ENCODE results near the gene NAPEPLD.
"Not testable (repeated sequence)": the region's sequence is repeated elsewhere in the genome, so short reads cannot be mapped to it uniquely, and the experiment has no call there.

NAPEPLD gene

DNA sequence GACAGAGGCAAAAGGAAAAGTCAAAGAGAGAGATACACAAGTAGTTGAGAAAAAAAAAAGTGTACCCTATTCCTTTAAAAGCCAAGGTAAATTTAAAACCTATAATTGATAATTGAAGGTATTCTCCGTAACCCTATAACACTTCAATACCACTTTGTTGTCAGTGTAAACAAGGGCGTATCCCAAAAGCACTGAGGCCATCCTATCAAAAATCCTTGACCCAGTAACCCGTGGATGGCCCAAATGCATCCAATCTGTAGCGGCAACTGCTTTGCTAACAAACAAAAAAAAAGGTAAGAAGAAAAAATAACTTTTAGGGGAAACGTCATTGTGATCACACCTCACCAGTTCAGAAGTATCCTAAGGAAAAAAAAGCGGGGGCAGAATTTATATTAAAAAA lies 5.1 kb upstream of the NAPEPLD start:
- TF ChIP-seq SUZ12 (IDR thresholded peaks at IDR 0.05) = no peak
- no peak for TF ChIP-seq FOXK2 (IDR thresholded peaks at IDR 0.05)
- no peak for TF ChIP-seq ARNT (IDR thresholded peaks at IDR 0.05)
- TF ChIP-seq NFRKB (IDR thresholded peaks at IDR 0.05) = no peak
- no peak for TF ChIP-seq ZNF384 (IDR thresholded peaks at IDR 0.05)
- no peak for TF ChIP-seq FOXM1 (IDR thresholded peaks at IDR 0.05; ENCODE audit: borderline replicate concordance)
- no peak for TF ChIP-seq HDGF (IDR thresholded peaks at IDR 0.05; ENCODE audit: borderline replicate concordance)
- no peak for TF ChIP-seq L3MBTL2 (conservative IDR thresholded peaks at IDR 0.05)
- TF ChIP-seq CTBP1 (IDR thresholded peaks at IDR 0.05; ENCODE audit: borderline replicate concordance) = no peak
- no peak for TF ChIP-seq LEF1 (IDR thresholded peaks at IDR 0.05; ENCODE audit: borderline replicate concordance)
- no peak for TF ChIP-seq TARDBP (IDR thresholded peaks at IDR 0.05)
- no peak for TF ChIP-seq PKNOX1 (IDR thresholded peaks at IDR 0.05)
- TF ChIP-seq SP1 (IDR thresholded peaks at IDR 0.05) = no peak
- no peak for TF ChIP-seq ELF4 (IDR thresholded peaks at IDR 0.05)
- TF ChIP-seq FOXA1 (IDR thresholded peaks at IDR 0.05) = no peak
- ChIA-PET POLR2A (no interaction called here), CTCF (no interaction called here)
- no peak for DNase-seq (ENCODE audit: extremely low spot score)

- CTCF ChIA-PET; POLR2A ChIA-PET; DNase-seq (ENCODE audit: extremely low spot score): not testable (repeated sequence)
Observed at GRCh38 chr7:103152744-103153617, 4.1 kb upstream of the NAPEPLD start.

DNA sequence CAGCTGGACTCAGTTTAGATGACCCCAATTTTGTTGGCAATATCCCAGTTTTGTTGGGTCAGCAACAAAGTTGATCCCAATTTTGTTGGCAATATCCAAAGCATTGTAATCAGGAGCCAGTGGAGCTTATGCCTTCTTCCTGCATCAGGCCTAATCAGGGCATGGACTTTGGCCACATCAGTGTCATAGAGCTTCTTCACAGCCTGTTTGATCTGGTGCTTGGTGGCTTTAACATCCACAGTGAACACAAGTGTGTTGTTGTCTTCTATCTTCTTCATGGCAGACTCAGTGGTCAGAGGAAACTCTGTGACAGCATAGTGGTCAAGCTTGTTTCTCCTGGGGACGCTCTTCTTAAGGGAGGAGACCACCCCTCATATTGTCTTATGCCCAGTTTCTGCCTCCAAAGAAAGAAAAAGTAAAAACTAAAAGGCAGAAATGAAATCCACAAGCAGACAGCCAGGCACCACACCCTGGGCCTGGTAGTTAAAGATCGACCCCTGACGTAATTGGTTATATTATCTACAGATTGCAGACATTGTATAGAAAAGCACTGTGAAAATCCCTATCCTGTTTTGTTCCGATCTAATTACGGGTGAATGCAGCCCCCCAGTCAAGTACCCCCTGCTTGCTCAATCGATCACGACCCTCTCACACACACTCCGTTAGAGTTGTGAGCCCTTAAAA lies 3.2 kb upstream of the NAPEPLD start:
- CTCF ChIA-PET; DNase-seq (ENCODE audit: extremely low spot score); POLR2A ChIA-PET: not testable (repeated sequence)

DNA sequence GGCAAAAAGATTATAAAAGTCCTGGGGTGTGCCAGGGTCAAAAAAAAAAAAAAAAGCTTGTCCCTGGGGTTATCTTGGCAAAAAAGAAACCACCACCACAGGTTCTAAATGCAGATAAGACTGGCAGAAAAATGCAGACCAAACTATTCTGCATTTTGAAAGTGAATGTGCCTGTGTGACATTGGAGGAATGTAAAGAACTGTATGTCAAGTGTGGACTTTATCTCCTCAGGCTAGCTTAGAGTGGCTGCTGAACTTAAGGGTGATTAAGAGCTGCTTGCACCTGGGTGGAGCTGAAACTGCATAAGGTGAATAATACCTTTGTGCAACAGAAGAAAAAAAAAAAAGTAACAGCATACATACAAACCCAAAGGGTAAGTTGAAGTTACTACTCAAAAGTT lies 1.3 kb upstream of the NAPEPLD start:
- ChIA-PET POLR2A (no interaction called here), CTCF (interaction anchor here (0.6 kb wide), 2 partner anchors 18 to 1764 kb away, joined by 3 to 5 read pairs; no protein-coding TSS in a partner anchor)
- no peak for TF ChIP-seq PKNOX1 (IDR thresholded peaks at IDR 0.05)
- no peak for TF ChIP-seq SP1 (IDR thresholded peaks at IDR 0.05)
- no peak for TF ChIP-seq ARNT (IDR thresholded peaks at IDR 0.05)
- TF ChIP-seq HDGF (IDR thresholded peaks at IDR 0.05; ENCODE audit: borderline replicate concordance) = no peak
- no peak for TF ChIP-seq LEF1 (IDR thresholded peaks at IDR 0.05; ENCODE audit: borderline replicate concordance)
- no peak for TF ChIP-seq FOXA1 (IDR thresholded peaks at IDR 0.05)
- TF ChIP-seq L3MBTL2 (conservative IDR thresholded peaks at IDR 0.05) = no peak
- no peak for TF ChIP-seq ZNF384 (IDR thresholded peaks at IDR 0.05)
- no peak for TF ChIP-seq SUZ12 (IDR thresholded peaks at IDR 0.05)
- TF ChIP-seq ELF4 (IDR thresholded peaks at IDR 0.05) = no peak
- TF ChIP-seq FOXM1 (IDR thresholded peaks at IDR 0.05; ENCODE audit: borderline replicate concordance) = no peak
- no peak for TF ChIP-seq TARDBP (IDR thresholded peaks at IDR 0.05)
- no peak for TF ChIP-seq FOXK2 (IDR thresholded peaks at IDR 0.05)
- TF ChIP-seq NFRKB (IDR thresholded peaks at IDR 0.05) = no peak
- TF ChIP-seq CTBP1 (IDR thresholded peaks at IDR 0.05; ENCODE audit: borderline replicate concordance) = no peak
- no peak for TF ChIP-seq BHLHE40 (IDR thresholded peaks at IDR 0.05; ENCODE audit: borderline replicate concordance)
- no peak for DNase-seq (ENCODE audit: extremely low spot score)

DNA sequence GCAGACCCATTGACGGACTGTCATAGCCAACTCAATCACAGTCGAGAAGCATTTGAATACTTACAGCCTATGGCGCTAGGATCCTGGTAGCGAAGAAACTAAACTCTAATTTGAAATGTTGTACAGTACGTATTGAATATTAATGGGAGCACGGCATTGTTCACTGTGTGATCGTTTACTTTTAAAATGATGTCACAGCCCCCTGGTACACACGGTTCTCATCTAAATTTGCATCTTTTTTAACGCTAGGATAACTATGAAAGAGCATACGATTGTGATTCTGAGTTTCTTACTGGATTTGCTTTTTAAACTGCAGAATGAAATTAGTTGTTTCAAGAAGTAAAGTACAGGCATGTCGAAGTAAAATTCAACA lies 895 bp upstream of the NAPEPLD start:
- DNase-seq (ENCODE audit: extremely low spot score) = no peak
- CTCF ChIA-PET = interaction anchor here (0.6 kb wide), 2 partner anchors 18 to 1764 kb away, joined by 3 to 5 read pairs; no protein-coding TSS in a partner anchor
- POLR2A ChIA-PET = interaction anchor here (1.1 to 1.6 kb wide), 2 partner anchors 43 to 401 kb away, joined by 4 to 5 read pairs; partner anchors contain the start of gene FAM185A
- TF ChIP-seq L3MBTL2 (conservative IDR thresholded peaks at IDR 0.05) (0 out of 2 replicates have a peak, but pooled peaks have one; percentile 78), ELF4 (IDR thresholded peaks at IDR 0.05) (no peak), BHLHE40 (IDR thresholded peaks at IDR 0.05; ENCODE audit: borderline replicate concordance) (no peak), LEF1 (IDR thresholded peaks at IDR 0.05; ENCODE audit: borderline replicate concordance) (no peak), CTBP1 (IDR thresholded peaks at IDR 0.05; ENCODE audit: borderline replicate concordance) (no peak), SP1 (IDR thresholded peaks at IDR 0.05) (no peak), FOXA1 (IDR thresholded peaks at IDR 0.05) (no peak), SUZ12 (IDR thresholded peaks at IDR 0.05) (no peak)

DNA sequence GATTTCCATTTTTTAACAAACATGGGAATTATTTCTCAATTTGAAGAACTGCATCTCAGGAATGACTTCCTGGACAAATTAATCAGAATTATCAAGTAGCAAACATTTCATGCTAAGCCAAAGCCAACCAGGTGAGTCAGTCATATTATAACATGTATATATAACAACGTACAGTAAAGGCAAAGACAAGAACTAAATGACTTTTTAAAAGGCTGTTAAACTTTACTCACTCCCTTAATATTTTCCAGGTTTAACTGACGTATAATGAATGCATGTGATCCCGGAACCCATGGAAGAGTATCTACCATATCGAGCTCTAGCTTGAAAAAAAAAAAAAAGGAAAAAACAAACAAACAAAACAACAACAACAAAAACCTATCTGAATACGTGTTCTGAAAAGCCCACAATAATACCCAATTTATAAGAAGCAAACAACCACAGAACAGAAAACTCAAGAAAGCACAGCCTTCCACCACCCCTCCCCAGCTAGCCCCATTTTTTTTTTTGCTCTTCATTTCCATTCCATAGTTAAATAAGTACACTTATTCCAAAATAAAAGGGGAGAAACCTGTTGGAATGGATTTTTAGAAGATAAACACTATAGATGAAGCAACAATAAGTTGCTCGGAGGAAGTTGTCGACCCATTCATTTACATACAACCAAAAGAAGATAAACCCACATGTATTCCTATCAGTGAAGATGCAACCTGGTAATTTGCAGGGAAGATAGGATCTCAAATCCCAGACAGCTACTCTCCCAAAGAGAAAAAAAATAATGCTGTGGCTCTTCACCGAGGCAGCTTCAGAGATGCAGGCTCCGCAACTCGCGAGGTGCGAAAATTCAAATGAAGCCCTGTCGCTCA lies 537 bp downstream of the NAPEPLD start:
- CTCF ChIA-PET = interaction anchor here (0.6 to 0.7 kb wide), 2 partner anchors 82 to 318 kb away, joined by 3 read pairs; no protein-coding TSS in a partner anchor
- no peak for DNase-seq (ENCODE audit: extremely low spot score)
- POLR2A ChIA-PET = interaction anchor here (0.7 to 1.6 kb wide), 5 partner anchors 42 to 400 kb away, joined by 3 to 5 read pairs (median 4); partner anchors contain the start of genes ARMC10, FAM185A and FBXL13
- TF ChIP-seq FOXM1 (IDR thresholded peaks at IDR 0.05; ENCODE audit: borderline replicate concordance) = no peak
- TF ChIP-seq CTBP1 (IDR thresholded peaks at IDR 0.05; ENCODE audit: borderline replicate concordance) = no peak
- TF ChIP-seq L3MBTL2 (conservative IDR thresholded peaks at IDR 0.05) = peak; percentile 0
- TF ChIP-seq FOXA1 (IDR thresholded peaks at IDR 0.05) = no peak
- peak; percentile 73; the same call in 1 of the 2 replicates for TF ChIP-seq ZNF384 (IDR thresholded peaks at IDR 0.05)

DNA sequence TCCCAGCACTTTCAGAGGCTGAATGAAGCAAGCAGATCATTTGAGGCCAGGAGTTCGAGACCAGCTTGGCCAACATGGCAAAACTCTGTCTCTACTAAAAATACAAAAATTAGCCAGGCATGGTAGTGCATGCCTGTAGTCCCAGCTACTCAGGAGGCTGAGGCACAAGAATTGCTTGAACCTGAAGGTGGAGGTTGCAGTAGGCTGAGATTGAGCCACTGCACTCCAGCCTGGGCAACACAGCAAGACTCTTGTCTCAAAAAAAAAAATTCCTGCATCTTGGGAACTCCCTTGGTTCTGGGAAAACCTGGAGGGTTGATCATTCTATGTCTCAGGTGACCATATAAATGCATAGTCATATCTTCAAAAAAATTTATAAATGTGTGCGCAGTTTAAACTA lies 4.1 kb downstream of the NAPEPLD start:
- DNase-seq (ENCODE audit: extremely low spot score); POLR2A ChIA-PET; CTCF ChIA-PET: not testable (repeated sequence)

All from HEK293T (cell line).